Measurements from ENCODE around the gene AS3MT.
"Not testable (repeated sequence)": the region's sequence is repeated elsewhere in the genome, so short reads cannot be mapped to it uniquely, and the experiment has no call there.

The AS3MT gene

GRCh38 chr10:102919992-102920739 lies 50.9 kb downstream of the AS3MT start:
- no peaks in the 10 kb centered on the region; the same call in 1 of the 2 replicates for H3K79me2 ChIP-seq (ENCODE audit: insufficient read depth, low read depth)
- no peak overlapping the region for H2AFZ ChIP-seq (ENCODE audit: low read depth)
- peaks cover 37% of the 10 kb centered on the region for H3K4me1 ChIP-seq (ENCODE audit: low read depth, poor library complexity, severe bottlenecking)
- H3K36me3 ChIP-seq (ENCODE audit: insufficient read depth), result no peaks in the 10 kb centered on the region
- H4K20me1 ChIP-seq (ENCODE audit: insufficient read depth), result no peaks in the 10 kb centered on the region
- H3K27me3 ChIP-seq (ENCODE audit: insufficient read depth, low read depth), result no peaks in the 10 kb centered on the region
- no peak overlapping the region for H3K9ac ChIP-seq
- TF ChIP-seq CTCF (conservative IDR thresholded peaks at IDR 0.05; ENCODE audit: low read depth, low read length), result no peak
- H3K4me2 ChIP-seq, result peak overlapping the region; percentile 21; the same call in 1 of the 2 replicates
- H3K27ac ChIP-seq, result no peak overlapping the region
- H3K4me3 ChIP-seq (IDR thresholded peaks at IDR 0.05; ENCODE audit: insufficient read depth, low read depth, low read length), result no peak overlapping the region

DNA sequence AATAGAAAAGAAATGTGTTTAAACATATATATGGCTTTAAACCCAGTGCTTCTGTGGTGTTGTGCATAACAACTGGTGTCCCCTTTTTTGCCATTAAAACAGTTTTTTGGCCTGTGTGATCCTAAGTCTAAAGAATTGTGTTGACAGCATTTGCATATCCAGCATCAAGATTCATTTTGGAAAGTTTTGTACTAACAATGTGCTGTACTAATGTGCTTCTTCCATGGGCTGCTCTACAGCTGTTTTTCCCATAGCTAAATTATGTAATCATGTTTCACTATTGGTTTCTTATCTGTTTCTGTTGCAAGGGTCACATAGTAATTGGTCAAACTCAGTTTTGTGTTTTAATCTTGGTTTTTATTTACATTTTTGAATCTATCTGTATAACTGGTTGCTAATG lies 54.3 kb downstream of the AS3MT start:
- Histone ChIP-seq H3K27ac (no peak overlapping the region), H3K36me3 (ENCODE audit: insufficient read depth) (no peaks in the 10 kb centered on the region), H2AFZ (ENCODE audit: low read depth) (no peak overlapping the region), H3K4me2 (peak overlapping the region; percentile 2; the same call in 1 of the 2 replicates), H3K79me2 (ENCODE audit: insufficient read depth, low read depth) (no peaks in the 10 kb centered on the region; the same call in 1 of the 2 replicates), H4K20me1 (ENCODE audit: insufficient read depth) (no peaks in the 10 kb centered on the region), H3K9ac (no peak overlapping the region), H3K4me1 (ENCODE audit: low read depth, poor library complexity, severe bottlenecking) (peaks cover 31% of the 10 kb centered on the region), H3K4me3 (IDR thresholded peaks at IDR 0.05; ENCODE audit: insufficient read depth, low read depth, low read length) (no peak overlapping the region), H3K27me3 (ENCODE audit: insufficient read depth, low read depth) (no peaks in the 10 kb centered on the region)
- TF ChIP-seq CTCF (conservative IDR thresholded peaks at IDR 0.05; ENCODE audit: low read depth, low read length), result no peak

GRCh38 chr10:102926842-102927241 lies 57.6 kb downstream of the AS3MT start:
- H3K36me3 ChIP-seq (ENCODE audit: insufficient read depth), result no peaks in the 10 kb centered on the region
- no peaks in the 10 kb centered on the region for H3K27me3 ChIP-seq (ENCODE audit: insufficient read depth, low read depth)
- no peaks in the 10 kb centered on the region for H4K20me1 ChIP-seq (ENCODE audit: insufficient read depth)
- H2AFZ ChIP-seq (ENCODE audit: low read depth), result no peak overlapping the region
- no peak for TF ChIP-seq CTCF (conservative IDR thresholded peaks at IDR 0.05; ENCODE audit: low read depth, low read length)
- no peak overlapping the region for H3K27ac ChIP-seq
- peaks cover 11% of the 10 kb centered on the region for H3K4me1 ChIP-seq (ENCODE audit: low read depth, poor library complexity, severe bottlenecking)
- H3K4me2 ChIP-seq, result no peak overlapping the region
- no peaks in the 10 kb centered on the region; the same call in 1 of the 2 replicates for H3K79me2 ChIP-seq (ENCODE audit: insufficient read depth, low read depth)
- no peak overlapping the region for H3K9ac ChIP-seq
- H3K4me3 ChIP-seq (IDR thresholded peaks at IDR 0.05; ENCODE audit: insufficient read depth, low read depth, low read length), result no peak overlapping the region

DNA sequence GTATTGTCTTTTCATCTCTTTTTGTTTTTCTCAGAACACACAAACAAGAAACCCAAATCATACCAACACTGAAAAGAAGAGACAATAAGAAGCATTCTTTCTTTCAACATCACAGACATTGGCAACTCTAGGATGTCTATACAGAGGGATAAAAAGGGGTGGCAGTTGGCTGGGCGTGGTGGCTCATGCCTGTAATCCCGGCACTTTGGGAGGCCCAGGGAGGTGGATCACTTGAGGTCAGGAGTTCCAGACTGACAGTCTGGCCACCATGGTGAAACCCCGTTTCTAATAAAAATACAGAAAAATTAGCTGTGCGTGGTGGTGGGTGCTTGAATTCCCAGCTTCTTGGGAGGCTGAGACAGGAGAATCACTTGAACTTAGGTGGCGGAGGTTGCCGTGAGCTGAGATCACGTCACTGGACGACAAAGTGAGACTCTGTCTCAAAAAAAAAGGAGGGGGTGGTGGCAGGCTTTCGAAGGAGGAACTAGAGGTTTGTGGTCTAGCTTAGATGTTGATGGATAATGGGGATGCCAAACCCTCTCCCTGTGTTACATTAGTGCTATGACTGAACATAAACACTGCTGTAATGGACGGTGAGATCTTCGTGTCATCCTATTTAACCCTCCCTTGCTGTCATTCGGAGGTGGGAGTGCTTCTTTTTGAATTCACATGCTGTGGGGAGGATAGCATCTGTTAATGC lies 58.2 kb downstream of the AS3MT start:
- no peak overlapping the region for H3K27ac ChIP-seq
- no peak for TF ChIP-seq CTCF (conservative IDR thresholded peaks at IDR 0.05; ENCODE audit: low read depth, low read length)
- H3K36me3 ChIP-seq (ENCODE audit: insufficient read depth), result no peaks in the 10 kb centered on the region
- H2AFZ ChIP-seq (ENCODE audit: low read depth), result no peak overlapping the region
- H3K9ac ChIP-seq, result no peak overlapping the region
- no peak overlapping the region for H3K4me3 ChIP-seq (IDR thresholded peaks at IDR 0.05; ENCODE audit: insufficient read depth, low read depth, low read length)
- H3K27me3 ChIP-seq (ENCODE audit: insufficient read depth, low read depth), result no peaks in the 10 kb centered on the region
- H3K79me2 ChIP-seq (ENCODE audit: insufficient read depth, low read depth), result no peaks in the 10 kb centered on the region; the same call in 1 of the 2 replicates
- peaks cover 11% of the 10 kb centered on the region for H3K4me1 ChIP-seq (ENCODE audit: low read depth, poor library complexity, severe bottlenecking)
- no peaks in the 10 kb centered on the region for H4K20me1 ChIP-seq (ENCODE audit: insufficient read depth)
- H3K4me2 ChIP-seq, result no peak overlapping the region

GRCh38 chr10:102928442-102928841 lies 59.2 kb downstream of the AS3MT start:
- H4K20me1 ChIP-seq (ENCODE audit: insufficient read depth); H3K9ac ChIP-seq; H3K4me1 ChIP-seq (ENCODE audit: low read depth, poor library complexity, severe bottlenecking); H3K36me3 ChIP-seq (ENCODE audit: insufficient read depth); H2AFZ ChIP-seq (ENCODE audit: low read depth); H3K27ac ChIP-seq; H3K27me3 ChIP-seq (ENCODE audit: insufficient read depth, low read depth); H3K4me2 ChIP-seq; H3K4me3 ChIP-seq (IDR thresholded peaks at IDR 0.05; ENCODE audit: insufficient read depth, low read depth, low read length); H3K79me2 ChIP-seq (ENCODE audit: insufficient read depth, low read depth): not testable (repeated sequence)

Data from KMS-11 (cell line).